K562 (cell line): ENCODE results near the gene TRIP6. TPM values are rescaled to one million over a fixed set of nuclear protein-coding genes. Genes with fewer than 3 reads are reported as not detected.

Experiments
- ADNP ChIP-seq: fragments of 200-800 bp; sonication (Bioruptor generic); IDR thresholded peaks from 2 replicates; pipeline ENCODE4 v1.6.1; 2016; ENCODE audit warnings: missing genetic modification characterization, missing compliant biosample characterization
- C11orf30 ChIP-seq: fragments of 450-650 bp; IDR thresholded peaks from 2 replicates; pipeline ENCODE4 v1.6.1; 2016; ENCODE audit warnings: low read depth, mild to moderate bottlenecking
- GMEB1 ChIP-seq: fragments of 250-450 bp; sonication (Bioruptor Pico); IDR thresholded peaks from 2 replicates; pipeline ENCODE4 v1.4.0; 2020; ENCODE audit warnings: mild to moderate bottlenecking
- MBD2 ChIP-seq: sonication (generic); IDR thresholded peaks from 2 replicates; pipeline ENCODE4 v1.6.1; 2016; ENCODE audit warnings: low read depth, borderline replicate concordance
- NCOA1 ChIP-seq: fragments of 450-650 bp; IDR thresholded peaks from 2 replicates; pipeline ENCODE4 v1.6.1; 2016; ENCODE audit warnings: low read depth
- REST ChIP-seq, 2 experiments: fragments of 450-650 bp; formaldehyde crosslinking in 1 of 2; IDR thresholded peaks; 2 replicates each; pipeline versions ENCODE4 v1.4.0 to v1.6.1; 2014 to 2020; ENCODE audit warnings: mild to moderate bottlenecking in 2 of 2, borderline replicate concordance in 1 of 2, low read depth in 1 of 2
- SMAD1 ChIP-seq: fragments of 150-350 bp; IDR thresholded peaks from 2 replicates; pipeline ENCODE4 v1.6.1; 2014; ENCODE audit warnings: low read length, low read depth; ENCODE audit not compliant: partially characterized antibody
- SP1 ChIP-seq: sonication (generic); formaldehyde crosslinking; IDR thresholded peaks from 2 replicates; pipeline ENCODE4 v1.8.1; 2022; ENCODE audit warnings: mild to moderate bottlenecking, missing genetic modification reagents
- ZNF277 ChIP-seq: fragments of 250-450 bp; sonication (Bioruptor Pico); IDR thresholded peaks from 2 replicates; pipeline ENCODE4 v1.8.0; 2022; ENCODE audit warnings: inconsistent platforms, mild to moderate bottlenecking, moderate library complexity, borderline replicate concordance
- ZNF384 ChIP-seq: IDR thresholded peaks from 2 replicates; pipeline ENCODE4 v1.6.1; 2012; ENCODE audit warnings: low read depth, low read length, improper control_type of control experiment
- polyA plus RNA-seq, 8 experiments: library from polyadenylated mRNA; depleted of rRNA in 4 of 8; stranded (reverse) in 5 of 8; unstranded in 3 of 8; fragments of >200 nt; fragmentation: Nextera tagmentation in 2 of 8; fragmentation: Illumina TruSeq in 1 of 8; extraction: Ambion mirVana in 2 of 8; extraction: Trizol in 1 of 8; gene quantifications; 2 replicates each; pipeline versions ENCODE4 v1.2.1 to v1.2.3, GENCODE V29; 2011 to 2014; ENCODE audit warnings: inconsistent platforms in 1 of 8, missing spikeins in 1 of 8
- total RNA-seq, 7 experiments: library from RNA; depleted of rRNA in 6 of 7; stranded (reverse); fragments of >200 nt in 6 of 7; fragmentation: Illumina TruSeq in 2 of 7; extraction: Trizol in 2 of 7; gene quantifications; 2 replicates each; pipeline versions ENCODE4 v1.2.1 to v1.2.3, GENCODE V29; 2011 to 2021; ENCODE audit warnings: low replicate concordance in 1 of 7

Gene TRIP6
- total and polyA plus RNA-seq, 9 of the 15 experiments (the other 6 are each of a cell fraction or from before 2014, with no cell fraction given), result 5.9 to 141 (median 54.0) TPM

GRCh38 chr7:100874577-100875355, 7.6 kb downstream of the TRIP6 start, which contains the start of gene SRRT (continued):
- TF ChIP-seq REST (IDR thresholded peaks at IDR 0.05; ENCODE audit: borderline replicate concordance), result peak; percentile 38; the same call in 1 of the 2 replicates
- TF ChIP-seq REST (CRISPR knock-in tag; IDR thresholded peaks at IDR 0.05; ENCODE audit: low read depth), result peak; percentile 87
- peak; percentile 89 for TF ChIP-seq C11orf30
- TF ChIP-seq SP1 (CRISPR knock-in tag), result peak; percentile 95
- TF ChIP-seq GMEB1 (CRISPR knock-in tag), result peak; percentile 42
- TF ChIP-seq ZNF384, result no peak
- peak; percentile 70 for TF ChIP-seq NCOA1
- TF ChIP-seq ADNP, result no peak
- no peak for TF ChIP-seq ZNF277 (CRISPR knock-in tag)
- no peak for TF ChIP-seq SMAD1
- TF ChIP-seq MBD2, result peak; percentile 88; the same call in 1 of the 2 replicates
